Keratinocyte (primary cell): ENCODE measurements around the gene CSNK1G1.

Source experiments
- EZH2 ChIP-seq: IDR thresholded peaks from one replicate; pipeline ENCODE4 v1.6.1; 2012; ENCODE audit warnings: inconsistent platforms, mild to moderate bottlenecking, low read length, moderate library complexity
- TF ChIP-seq, protein P1 (sequence below), 3 experiments: IDR thresholded peaks in 1 of 3; conservative IDR thresholded peaks in 1 of 3; optimal IDR thresholded peaks in 1 of 3; 2 replicates in 2 of 3; 3 replicates in 1 of 3; pipeline versions ENCODE3 to v1.5.1; 2011; ENCODE audit warnings: low read length in 3 of 3, mild to moderate bottlenecking in 3 of 3, moderate library complexity in 2 of 3, control low read depth in 1 of 3, inconsistent platforms in 1 of 3; ENCODE audit not compliant: insufficient read depth in 2 of 3; ENCODE audit errors: extremely low read depth in 1 of 3

- TF ChIP-seq, protein P1, sequence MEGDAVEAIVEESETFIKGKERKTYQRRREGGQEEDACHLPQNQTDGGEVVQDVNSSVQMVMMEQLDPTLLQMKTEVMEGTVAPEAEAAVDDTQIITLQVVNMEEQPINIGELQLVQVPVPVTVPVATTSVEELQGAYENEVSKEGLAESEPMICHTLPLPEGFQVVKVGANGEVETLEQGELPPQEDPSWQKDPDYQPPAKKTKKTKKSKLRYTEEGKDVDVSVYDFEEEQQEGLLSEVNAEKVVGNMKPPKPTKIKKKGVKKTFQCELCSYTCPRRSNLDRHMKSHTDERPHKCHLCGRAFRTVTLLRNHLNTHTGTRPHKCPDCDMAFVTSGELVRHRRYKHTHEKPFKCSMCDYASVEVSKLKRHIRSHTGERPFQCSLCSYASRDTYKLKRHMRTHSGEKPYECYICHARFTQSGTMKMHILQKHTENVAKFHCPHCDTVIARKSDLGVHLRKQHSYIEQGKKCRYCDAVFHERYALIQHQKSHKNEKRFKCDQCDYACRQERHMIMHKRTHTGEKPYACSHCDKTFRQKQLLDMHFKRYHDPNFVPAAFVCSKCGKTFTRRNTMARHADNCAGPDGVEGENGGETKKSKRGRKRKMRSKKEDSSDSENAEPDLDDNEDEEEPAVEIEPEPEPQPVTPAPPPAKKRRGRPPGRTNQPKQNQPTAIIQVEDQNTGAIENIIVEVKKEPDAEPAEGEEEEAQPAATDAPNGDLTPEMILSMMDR (optimal IDR thresholded peaks at IDR 0.05 in 1 of 3, IDR thresholded peaks at IDR 0.05 in 1 of 3, conservative IDR thresholded peaks at IDR 0.05 in 1 of 3; ENCODE audit: extremely low read depth in 1 of 3, insufficient read depth in 2 of 3, low read length in 3 of 3), result no peak
- no peak for TF ChIP-seq EZH2
Measured at GRCh38 chr15:64216730-64217428, 139.1 kb downstream of the CSNK1G1 start.
